SK-N-SH treated with all-trans-retinoic acid at 6 μM for 48 hours (cell line): ENCODE measurements around the gene CENPT.

Experiments
- CSRNP3 ChIP-seq: fragments of 250-450 bp; sonication (Bioruptor Pico); IDR thresholded peaks from 2 replicates; pipeline ENCODE4 v1.5.1; 2021; ENCODE audit warnings: mild to moderate bottlenecking, moderate library complexity
- ISL1 ChIP-seq: fragments of 250-450 bp; sonication (Bioruptor Pico); IDR thresholded peaks from 2 replicates; pipeline ENCODE4 v2.1.2; 2022; ENCODE audit warnings: mild to moderate bottlenecking, moderate library complexity
- OSR1 ChIP-seq: fragments of 250-450 bp; sonication (Bioruptor Pico); IDR thresholded peaks from 2 replicates; pipeline ENCODE4 v1.8.0; 2022; ENCODE audit warnings: moderate library complexity, mild to moderate bottlenecking, inconsistent platforms
- ZNF70 ChIP-seq: fragments of 450-650 bp; formaldehyde crosslinking; IDR thresholded peaks from 2 replicates; pipeline ENCODE4 v1.5.0; 2020; ENCODE audit warnings: mild to moderate bottlenecking, moderate library complexity
- TF ChIP-seq, protein P1 (sequence below): fragments of 250-450 bp; sonication (Bioruptor Pico); IDR thresholded peaks from 2 replicates; pipeline ENCODE4 v1.5.0; 2020; ENCODE audit warnings: mild to moderate bottlenecking, moderate library complexity

- TF ChIP-seq ZNF70 (CRISPR knock-in tag): no peak
- TF ChIP-seq ISL1: no peak
- TF ChIP-seq, protein P1, sequence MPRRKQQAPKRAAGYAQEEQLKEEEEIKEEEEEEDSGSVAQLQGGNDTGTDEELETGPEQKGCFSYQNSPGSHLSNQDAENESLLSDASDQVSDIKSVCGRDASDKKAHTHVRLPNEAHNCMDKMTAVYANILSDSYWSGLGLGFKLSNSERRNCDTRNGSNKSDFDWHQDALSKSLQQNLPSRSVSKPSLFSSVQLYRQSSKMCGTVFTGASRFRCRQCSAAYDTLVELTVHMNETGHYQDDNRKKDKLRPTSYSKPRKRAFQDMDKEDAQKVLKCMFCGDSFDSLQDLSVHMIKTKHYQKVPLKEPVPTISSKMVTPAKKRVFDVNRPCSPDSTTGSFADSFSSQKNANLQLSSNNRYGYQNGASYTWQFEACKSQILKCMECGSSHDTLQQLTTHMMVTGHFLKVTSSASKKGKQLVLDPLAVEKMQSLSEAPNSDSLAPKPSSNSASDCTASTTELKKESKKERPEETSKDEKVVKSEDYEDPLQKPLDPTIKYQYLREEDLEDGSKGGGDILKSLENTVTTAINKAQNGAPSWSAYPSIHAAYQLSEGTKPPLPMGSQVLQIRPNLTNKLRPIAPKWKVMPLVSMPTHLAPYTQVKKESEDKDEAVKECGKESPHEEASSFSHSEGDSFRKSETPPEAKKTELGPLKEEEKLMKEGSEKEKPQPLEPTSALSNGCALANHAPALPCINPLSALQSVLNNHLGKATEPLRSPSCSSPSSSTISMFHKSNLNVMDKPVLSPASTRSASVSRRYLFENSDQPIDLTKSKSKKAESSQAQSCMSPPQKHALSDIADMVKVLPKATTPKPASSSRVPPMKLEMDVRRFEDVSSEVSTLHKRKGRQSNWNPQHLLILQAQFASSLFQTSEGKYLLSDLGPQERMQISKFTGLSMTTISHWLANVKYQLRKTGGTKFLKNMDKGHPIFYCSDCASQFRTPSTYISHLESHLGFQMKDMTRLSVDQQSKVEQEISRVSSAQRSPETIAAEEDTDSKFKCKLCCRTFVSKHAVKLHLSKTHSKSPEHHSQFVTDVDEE (CRISPR knock-in tag): no peak
- TF ChIP-seq OSR1 (CRISPR knock-in tag): no peak
- TF ChIP-seq CSRNP3 (CRISPR knock-in tag): no peak
Measured at GRCh38 chr16:67786491-67786890, 61.0 kb downstream of the CENPT start.
